Glomerular endothelial cell (primary cell): Measurements from ENCODE around the gene FBRS. TPM values are rescaled to one million over a fixed set of nuclear protein-coding genes. Genes with fewer than 3 reads are reported as not detected.
A peak's percentile ranks its signal among the peaks of the same experiment; 100 is the strongest.
"Not testable (repeated sequence)": the region's sequence is repeated elsewhere in the genome, so short reads cannot be mapped to it uniquely, and the experiment has no call there.

Experiments
- DNase-seq: peaks from one replicate; pipeline ENCODE4 v3.0.0-alpha.2; 2011; ENCODE audit warnings: low read depth, low spot score; ENCODE audit errors: extremely low read depth
- total RNA-seq: library from RNA; depleted of rRNA; stranded (reverse); fragments of >200 nt; gene quantifications from 2 replicates; pipeline ENCODE4 v1.2.3, GENCODE V29; 2015

The FBRS gene
- 34.3 and 64.9 TPM in 2 replicates for total RNA-seq

- DNase-seq = peak; percentile 98
These were observed at the start of gene FBRS for GRCh38 chr16:30657866-30658730. FBRS (plus strand) TSS chr16:30658431; CDS start chr16:30659519, 1,088 bp downstream.

DNA sequence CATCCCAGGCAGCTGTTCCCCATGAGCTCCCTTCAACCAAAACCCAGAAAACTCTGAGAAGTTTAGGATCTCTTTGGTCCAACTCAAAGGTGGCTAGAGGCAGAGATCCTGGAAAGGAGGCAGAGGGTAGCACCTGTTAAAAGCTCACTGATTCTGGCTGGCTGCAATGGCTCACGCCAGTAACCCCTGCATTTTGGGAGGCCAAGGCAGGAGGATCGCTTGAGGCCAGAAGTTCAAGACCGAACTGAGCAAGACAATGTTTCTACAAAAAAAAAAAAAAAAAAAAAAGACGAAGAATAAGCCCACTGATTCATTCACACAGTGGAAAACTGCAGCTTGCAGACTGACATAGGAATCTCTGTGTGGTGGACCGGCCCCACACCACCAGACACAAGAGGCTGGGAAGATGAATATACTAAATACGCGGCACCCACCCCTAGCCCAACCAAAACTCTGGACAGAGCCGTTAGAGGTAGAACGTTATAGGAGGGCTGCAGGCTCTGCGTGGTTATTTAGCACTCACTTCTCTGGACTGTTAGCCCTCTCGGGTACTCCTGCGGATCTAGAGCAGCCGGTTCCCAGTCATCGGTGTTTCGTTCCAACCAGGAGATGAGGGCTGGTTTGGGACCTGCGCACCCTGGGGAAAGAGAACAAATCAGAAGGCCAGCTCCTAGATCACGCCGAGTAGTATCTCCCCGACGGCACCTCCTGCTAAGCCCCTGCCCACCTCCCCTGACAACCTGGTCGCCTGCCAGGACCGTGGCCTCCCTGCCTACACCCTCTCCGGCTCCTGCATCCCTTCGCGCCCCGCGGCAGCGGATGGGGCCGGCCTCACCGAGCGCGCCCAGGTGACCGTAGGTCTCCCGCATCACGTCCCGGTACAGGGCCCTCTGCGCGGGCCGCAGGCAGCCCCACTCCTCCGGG lies 49.0 kb upstream of the FBRS start:
- DNase-seq = no peak

- DNase-seq = peak; percentile 98
These were observed 48.0 kb upstream of the FBRS start, which contains the start of gene ZNF689 for GRCh38 chr16:30609926-30610839. ZNF689 (minus strand) TSS chr16:30610389; CDS start chr16:30610041, 348 bp downstream.

GRCh38 chr16:30615358-30616091 lies 42.7 kb upstream of the FBRS start:
- no peak for DNase-seq

GRCh38 chr16:30619202-30619601 lies 39.0 kb upstream of the FBRS start:
- DNase-seq = no peak

GRCh38 chr16:30619638-30620037 lies 38.6 kb upstream of the FBRS start:
- DNase-seq = no peak

GRCh38 chr16:30620169-30620568 lies 38.1 kb upstream of the FBRS start:
- DNase-seq = no peak

GRCh38 chr16:30621765-30622164 lies 36.5 kb upstream of the FBRS start:
- DNase-seq = no peak

DNA sequence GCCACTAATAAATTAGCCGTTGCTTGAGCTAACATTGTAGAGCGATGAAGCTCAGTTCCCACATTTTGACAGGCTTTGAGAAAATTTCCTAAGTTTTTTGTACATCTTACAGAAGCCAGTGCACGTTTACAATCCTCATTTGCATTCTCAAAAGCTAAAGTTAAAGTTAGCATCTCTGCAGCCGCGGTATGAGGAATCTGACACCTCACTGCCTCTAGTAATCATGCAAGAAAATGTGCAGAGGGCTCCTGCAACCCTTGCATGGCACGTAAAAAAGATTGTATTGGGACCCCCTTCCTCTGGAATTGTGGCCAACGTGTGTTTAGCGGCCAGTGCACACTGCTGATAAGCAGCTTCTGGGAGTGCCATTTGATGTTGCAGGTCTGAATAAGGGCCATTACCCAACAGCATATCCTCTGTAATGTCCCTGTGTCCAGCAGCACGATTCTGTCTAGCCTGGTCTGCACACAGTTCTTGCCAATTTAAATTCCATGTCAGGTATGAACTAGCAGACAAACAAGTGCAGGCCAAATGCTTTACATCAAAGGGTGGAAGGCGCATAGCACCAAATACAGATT lies 35.7 kb upstream of the FBRS start:
- DNase-seq = no peak

DNA sequence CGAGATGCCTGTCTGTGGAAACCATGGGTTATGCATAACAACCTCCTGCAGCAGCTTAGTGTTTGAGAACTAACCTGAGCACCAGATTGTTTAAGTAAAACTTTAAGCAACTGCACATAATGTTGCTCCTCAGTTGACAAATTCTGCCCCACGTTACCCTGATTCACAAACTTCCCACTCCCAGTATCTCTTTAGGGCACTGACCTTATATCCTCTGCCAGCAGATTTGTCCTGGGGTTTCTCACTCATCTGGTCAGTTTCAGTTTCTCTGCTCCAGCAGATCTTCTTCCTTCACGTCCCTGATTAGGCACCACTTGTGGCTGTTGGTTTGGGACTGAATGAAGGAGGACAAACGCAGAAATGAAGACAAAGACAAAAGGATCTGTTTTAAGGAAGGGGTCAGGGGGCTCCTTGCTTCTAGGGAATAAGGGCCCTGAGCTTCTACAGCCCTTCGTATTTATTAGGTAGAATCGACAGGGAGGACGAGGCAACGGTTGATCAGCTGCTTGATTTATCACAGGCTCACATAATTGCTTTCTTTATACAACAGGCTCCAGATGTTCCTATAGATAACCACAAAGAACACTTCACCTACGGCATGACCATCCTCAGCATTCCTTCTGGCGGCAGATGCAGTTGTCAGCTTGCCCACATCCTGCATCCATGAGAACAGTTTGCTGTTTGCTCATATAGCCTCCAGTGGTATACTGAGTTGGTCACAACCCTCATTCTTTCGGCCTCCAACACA lies 34.5 kb upstream of the FBRS start:
- no peak for DNase-seq

DNA sequence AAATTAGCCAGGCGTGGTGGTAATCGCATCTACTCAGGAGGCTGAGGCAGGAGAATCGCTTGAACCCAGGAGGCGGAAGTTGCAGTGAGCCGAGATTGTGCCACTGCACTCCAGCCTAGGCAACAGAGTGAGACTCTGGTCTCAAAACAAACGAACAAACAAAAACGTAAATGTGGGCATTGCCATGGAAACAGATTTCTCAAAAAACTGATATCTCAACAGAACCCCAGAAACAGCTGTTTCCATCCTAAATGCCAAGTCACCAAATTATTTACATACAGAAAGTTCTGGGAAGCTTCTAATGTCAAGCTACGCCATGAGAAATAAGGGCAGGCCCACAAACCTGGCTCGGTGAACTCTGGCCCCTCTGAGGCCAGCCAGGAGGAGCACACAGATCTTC lies 32.0 kb upstream of the FBRS start:
- no peak for DNase-seq

DNA sequence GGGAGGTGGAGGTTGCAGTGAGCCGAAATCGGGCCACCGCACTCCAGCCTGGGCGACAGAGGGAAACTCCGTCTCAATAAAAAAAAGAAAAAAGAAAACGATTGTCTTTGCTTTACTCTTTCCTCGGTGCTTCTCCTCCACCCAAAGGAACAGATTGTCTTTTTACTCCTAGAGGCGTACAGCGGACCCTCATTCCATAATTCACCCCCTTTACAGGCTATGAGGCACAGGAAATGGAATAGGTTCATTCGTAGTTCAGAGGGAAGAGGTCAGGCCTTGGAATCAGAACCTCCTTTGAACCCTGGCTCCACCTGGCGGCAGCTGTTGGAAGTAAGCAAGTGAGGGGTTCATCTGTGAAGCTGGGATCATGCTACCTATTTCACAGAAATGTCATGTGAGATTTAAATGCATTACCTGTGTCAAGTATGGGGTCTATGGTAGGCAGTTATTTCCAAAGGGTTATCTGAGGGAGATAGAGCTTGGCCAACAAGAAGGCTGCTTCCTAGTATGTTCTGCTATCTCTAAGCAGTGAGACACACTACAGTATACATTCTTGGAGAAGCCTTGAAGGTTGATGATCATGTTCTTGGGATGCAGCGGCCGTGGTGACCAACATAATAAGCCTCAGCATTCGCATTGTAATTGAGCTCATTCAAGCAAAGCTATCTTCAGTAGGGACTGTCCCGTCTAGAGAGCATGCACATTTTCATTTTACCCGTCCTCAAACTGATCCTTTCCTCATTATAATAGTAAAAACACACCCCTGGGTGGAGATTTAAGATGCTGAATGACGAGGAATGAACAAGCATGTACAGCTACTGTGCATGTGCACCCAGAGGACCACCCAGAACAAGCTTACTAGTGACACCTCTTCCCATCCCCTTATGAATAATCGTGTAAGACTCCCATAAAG lies 29.3 kb upstream of the FBRS start:
- no peak for DNase-seq

DNA sequence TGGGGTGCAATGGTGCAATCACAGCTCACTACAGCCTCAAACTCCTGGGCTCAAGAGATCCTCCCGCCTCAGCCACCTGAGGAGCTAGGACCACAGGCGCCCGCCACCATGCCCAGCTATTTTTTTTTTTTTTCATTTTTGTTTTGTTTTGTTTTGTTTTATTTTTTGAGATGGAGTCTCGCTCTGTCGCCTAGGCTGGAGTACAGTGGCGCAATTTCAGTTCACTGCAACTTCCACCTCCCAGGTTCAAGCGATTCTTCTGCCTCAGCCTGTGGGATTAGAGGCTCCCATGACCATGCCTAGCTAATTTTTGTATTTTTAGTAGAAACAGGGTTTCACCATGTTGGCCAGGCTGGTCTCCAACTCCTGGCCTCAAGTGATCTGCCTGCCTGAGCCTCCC lies 25.8 kb upstream of the FBRS start:
- not testable (repeated sequence) for DNase-seq

GRCh38 chr16:30633526-30633925 lies 24.7 kb upstream of the FBRS start:
- no peak for DNase-seq

GRCh38 chr16:30636599-30636998 lies 21.6 kb upstream of the FBRS start:
- DNase-seq = no peak

DNA sequence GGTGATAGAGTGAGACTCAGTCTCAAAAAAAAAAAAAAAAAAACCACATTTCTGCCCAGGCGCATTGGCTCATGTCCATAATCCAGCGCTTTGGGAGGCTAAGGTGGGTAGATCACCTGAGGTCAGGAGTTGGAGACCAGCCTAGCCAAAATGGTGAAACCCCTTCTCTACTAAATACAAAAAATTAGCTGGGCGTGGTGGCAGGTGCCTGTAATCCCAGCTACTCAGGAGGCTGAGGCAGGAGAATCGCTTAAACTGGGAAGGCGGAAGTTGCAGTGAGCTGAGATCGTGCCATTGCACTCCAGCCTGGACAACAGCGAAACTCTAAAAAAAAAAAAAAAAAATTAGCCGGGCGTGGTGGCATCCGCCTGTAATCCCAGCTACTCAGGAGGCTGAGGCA lies 21.1 kb upstream of the FBRS start:
- DNase-seq = not testable (repeated sequence)

DNA sequence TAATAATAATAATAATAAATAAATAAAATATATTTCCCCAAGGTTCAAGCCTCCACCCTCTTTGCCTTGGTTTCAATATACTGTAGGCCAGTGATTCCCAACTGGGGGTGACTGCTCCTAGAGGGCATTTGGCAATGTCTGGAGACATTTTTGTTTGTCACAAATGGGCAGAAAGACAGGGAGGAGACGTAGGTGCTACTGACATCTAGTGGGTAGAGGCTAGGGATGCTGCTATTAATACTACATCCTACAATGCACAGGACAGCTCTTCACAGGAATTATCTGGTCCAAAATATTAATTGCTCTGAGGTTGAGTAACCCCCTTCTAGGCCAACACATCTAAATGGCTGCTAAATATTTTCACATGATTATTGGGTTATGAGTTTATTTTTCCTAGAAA lies 20.3 kb upstream of the FBRS start:
- no peak for DNase-seq
